OCI-M2 (cell line): ENCODE results near the gene POLN.
"Not testable (repeated sequence)": the region's sequence is repeated elsewhere in the genome, so short reads cannot be mapped to it uniquely, and the experiment has no call there.

Experiments
- DNase-seq: peaks from one replicate; lab custom pipeline; 2025; ENCODE audit not compliant: unreplicated experiment; lab: John Stamatoyannopoulos, UW

Gene POLN

GRCh38 chr4:2172161-2172560, 69.8 kb downstream of the POLN start:
- no peak for DNase-seq

GRCh38 chr4:2168469-2169319, 73.2 kb downstream of the POLN start:
- DNase-seq, result no peak

GRCh38 chr4:2166253-2166652, 75.7 kb downstream of the POLN start:
- no peak for DNase-seq

DNA sequence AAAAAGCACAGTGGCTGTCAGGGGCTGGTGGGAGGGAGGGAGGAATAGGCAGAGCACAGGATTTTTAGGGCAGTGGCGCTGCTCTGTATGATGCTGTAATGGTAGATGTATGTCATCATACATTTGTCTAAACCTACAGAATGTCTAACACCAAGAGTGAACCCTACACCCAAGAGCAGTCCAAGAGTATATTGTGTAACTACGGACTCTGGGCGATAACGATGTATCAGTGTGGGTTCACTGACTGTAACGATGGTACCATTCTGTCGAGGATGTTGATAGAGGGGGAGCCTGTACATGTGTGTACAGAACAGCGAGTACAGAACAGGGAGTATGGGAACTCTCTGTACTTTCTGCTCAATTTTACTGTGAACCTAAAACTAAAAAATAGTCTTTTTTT, 76.5 kb downstream of the POLN start:
- no peak for DNase-seq

DNA sequence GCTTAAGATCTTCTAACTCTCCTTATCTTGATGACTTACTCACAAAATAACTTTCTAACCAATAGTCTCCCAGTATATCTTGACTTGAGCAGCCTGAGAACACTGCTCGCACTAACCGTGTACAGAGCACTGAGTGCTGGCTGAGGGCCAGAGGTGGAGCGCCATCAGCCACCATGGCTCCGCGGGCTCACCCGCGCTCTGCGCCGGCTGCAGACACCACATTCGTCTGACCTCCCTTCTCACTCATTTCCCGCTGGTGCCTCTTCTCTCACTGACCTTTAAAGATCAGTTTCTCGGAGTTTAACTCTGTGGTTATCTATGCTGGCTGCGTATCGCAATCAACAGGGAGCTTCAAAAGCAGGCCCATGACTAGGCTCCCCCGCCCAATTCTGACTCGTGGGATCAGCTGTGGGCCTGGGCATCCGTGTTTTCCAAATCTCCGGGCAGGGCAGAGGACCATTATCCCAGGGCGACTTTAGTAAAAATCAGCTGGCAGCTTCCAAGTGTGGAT, 78.6 kb downstream of the POLN start:
- DNase-seq, result no peak

DNA sequence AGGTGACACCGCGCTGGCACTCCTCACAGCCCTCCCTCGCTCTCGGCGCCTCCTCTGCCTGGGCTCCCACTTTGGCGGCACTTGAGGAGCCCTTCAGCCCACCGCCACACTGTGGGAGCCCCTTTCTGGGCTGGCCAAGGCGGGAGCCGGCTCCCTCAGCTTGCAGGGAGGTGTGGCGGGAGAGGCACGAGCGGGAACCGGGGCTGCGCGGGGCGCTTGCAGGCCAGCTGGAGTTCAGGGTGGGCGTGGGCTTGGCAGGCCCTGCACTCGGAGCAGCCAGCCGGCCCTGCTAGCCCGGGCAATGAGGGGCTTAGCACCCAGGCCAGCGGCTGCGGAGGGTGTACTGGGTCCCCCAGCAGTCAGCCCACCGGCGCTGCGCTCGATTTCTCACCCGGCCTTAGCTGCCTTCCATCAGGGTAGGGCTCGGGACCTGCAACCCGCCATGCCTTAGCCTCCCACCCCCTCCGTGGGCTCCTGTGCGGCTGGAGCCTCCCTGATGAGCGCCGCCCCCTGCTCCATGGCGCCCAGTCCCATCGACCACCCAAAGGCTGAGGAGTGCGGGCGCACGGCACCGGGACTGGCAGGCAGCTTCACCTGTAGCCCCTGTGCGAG, 80.7 kb downstream of the POLN start:
- not testable (repeated sequence) for DNase-seq

GRCh38 chr4:2159931-2160330, 82.0 kb downstream of the POLN start:
- DNase-seq, result no peak

- DNase-seq, result no peak
Measured at GRCh38 chr4:2155246-2155645, 86.7 kb downstream of the POLN start.

- no peak for DNase-seq
Measured at GRCh38 chr4:2154215-2154740, 87.6 kb downstream of the POLN start.

DNA sequence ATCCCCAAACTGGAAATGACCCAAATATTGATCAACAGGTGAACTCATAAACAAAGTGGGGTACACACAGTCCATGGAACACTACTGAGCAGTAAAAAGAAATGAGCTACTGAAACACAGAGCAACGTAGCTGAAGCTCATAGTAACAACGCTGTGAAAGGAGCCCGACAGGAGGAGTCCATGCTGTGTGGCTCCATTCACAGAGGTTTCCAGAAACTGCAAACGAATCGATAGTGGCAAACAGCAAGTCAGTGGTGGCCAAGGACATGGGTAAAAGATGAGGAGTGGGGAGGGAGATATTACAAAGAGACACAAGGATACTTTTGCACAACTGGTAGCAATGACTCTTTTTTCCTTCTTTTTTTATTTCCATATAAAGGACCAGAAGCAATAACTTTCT, 90.4 kb downstream of the POLN start:
- DNase-seq, result no peak

GRCh38 chr4:2150076-2150475, 91.8 kb downstream of the POLN start:
- no peak for DNase-seq

GRCh38 chr4:2142630-2143427, 99.1 kb downstream of the POLN start:
- DNase-seq, result no peak

DNA sequence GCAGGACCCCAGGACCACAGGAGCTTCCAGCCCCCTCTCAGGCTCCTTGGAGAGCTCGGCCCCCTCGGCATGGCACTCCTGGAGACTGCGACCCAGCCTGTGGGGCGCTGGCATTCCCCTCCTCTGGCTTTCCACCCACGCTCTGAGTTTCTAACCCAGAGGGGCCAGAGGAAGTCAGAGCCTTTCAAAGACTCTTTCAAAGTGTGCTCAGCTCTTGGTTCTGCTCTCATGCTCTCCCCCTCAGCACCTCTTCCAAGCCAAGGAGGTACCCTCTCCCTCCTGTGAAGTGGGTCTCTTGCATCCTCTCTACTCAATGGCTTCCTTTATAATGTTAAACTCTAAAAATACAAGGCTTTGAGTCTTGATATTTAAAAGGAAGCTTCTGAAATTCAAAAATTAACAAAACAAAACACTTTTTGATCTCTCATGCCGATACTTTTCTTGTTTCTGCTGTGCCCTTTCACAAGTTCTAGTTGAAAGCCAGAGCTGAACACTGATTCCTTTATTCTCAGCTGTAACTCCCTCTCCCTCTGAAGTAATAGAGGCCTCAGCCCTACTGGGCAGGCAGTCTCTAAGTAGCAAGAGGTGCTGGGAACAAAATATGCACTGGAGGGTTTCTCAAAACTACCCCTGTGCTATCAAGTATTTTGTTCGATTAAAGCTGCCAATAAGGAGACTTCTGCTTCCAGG, 100.0 kb downstream of the POLN start:
- DNase-seq, result no peak

GRCh38 chr4:2141022-2141761, 100.7 kb downstream of the POLN start:
- DNase-seq, result no peak

- DNase-seq, result no peak
Measured at GRCh38 chr4:2138846-2139500, 102.9 kb downstream of the POLN start.

- no peak for DNase-seq
Measured at GRCh38 chr4:2136726-2137125, 105.2 kb downstream of the POLN start.

DNA sequence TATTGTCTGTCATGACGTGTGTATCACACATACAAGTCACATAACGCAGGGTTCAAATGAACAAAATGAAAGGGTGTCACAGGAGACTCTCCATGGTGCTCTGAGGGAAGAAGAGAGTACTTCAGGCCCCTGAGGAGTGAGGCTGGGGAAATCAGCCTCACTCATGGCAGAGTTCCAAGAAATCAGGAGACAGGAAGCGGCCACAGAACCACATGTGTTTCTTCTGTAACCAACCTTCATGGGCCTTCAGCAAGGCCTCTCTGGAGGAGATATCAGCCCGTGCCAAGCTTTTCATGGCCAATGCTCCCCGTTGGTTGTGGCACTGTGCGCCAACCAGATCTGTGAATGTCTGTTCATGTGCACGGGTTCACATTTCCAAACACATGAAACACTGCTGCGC, 106.8 kb downstream of the POLN start:
- no peak for DNase-seq

DNA sequence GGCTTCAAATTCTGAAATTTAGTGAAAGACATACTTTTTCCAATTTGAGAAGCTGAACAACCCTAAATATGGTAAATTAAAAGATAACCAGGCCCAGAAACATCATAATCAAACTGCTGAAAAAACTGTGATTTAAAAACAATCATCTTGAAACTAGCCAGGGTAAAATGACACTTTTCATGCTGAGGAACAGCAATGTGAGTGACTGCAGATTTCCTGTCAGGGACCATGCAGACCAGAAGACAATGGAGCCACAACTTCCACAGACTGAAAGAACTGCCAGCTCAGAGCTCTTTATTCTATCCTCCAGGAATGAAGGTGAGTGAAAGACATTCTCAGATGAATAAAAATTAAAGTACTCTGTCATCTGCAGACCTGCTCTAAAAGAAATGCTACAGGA, 109.5 kb downstream of the POLN start:
- DNase-seq, result no peak

DNA sequence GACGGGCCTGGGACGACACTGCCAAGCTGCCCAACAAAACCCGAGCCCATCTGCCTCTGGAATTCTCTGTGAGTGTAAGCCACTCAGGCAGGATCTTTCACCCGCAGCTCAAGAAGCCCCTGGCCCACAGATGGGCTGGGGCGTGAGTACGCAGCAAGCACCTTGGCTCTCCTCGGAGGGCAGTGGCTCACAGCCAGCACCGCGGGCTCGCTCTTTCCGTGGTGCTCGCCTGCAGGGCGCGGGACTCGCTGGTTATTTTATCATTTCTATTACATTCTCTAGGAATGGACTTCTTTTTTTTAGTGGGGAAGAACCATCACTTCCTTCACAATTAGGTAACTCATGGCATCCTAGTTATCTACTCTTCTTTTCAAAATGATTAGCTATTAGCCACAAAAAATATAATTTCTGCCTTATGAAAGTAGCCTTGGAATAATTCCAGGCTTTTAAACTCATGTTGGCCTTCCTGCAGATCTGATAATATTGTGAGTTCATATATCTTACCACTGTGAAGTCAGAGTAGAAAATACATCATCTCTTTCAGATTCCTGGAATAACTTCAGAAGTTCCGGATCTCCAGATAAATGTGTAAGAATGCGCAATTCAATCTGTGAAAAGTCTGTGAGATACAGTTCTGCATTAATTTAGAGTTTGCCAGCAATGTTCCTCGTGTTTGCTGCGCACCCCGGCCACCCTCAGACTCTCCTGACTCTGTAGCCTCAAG, 114.2 kb downstream of the POLN start:
- no peak for DNase-seq
